ES-I3 (cell line): Measurements from ENCODE around the gene CYBB.

Experiments used
- H3K36me3 ChIP-seq: 2 replicates; pipeline ENCODE4 v1.6.1; 2013; ENCODE audit warnings: mild to moderate bottlenecking, low read length, control low read depth, moderate library complexity; ENCODE audit not compliant: insufficient read depth
- H3K4me1 ChIP-seq: 2 replicates; pipeline ENCODE4 v1.6.1; 2013; ENCODE audit warnings: mild to moderate bottlenecking, control low read depth, low read length; ENCODE audit not compliant: insufficient read depth
- H3K9ac ChIP-seq: 2 replicates; pipeline ENCODE4 v1.6.1; 2013; ENCODE audit warnings: low read depth, mild to moderate bottlenecking, low read length, moderate library complexity
- H3K9me3 ChIP-seq: 2 replicates; pipeline ENCODE4 v1.6.1; 2013; ENCODE audit warnings: mild to moderate bottlenecking, low read length, moderate library complexity; ENCODE audit not compliant: control insufficient read depth, insufficient read depth

The CYBB gene

GRCh38 chrX:37802028-37802427, 22.2 kb downstream of the CYBB start:
- H3K9me3 ChIP-seq = no peaks in the 10 kb centered on the region
- no peaks in the 10 kb centered on the region for H3K36me3 ChIP-seq
- no peaks in the 10 kb centered on the region for H3K4me1 ChIP-seq
- H3K9ac ChIP-seq = no peak overlapping the region

GRCh38 chrX:37803057-37803456, 23.2 kb downstream of the CYBB start:
- H3K9me3 ChIP-seq = no peaks in the 10 kb centered on the region
- no peak overlapping the region for H3K9ac ChIP-seq
- no peaks in the 10 kb centered on the region for H3K4me1 ChIP-seq
- H3K36me3 ChIP-seq = no peaks in the 10 kb centered on the region

DNA sequence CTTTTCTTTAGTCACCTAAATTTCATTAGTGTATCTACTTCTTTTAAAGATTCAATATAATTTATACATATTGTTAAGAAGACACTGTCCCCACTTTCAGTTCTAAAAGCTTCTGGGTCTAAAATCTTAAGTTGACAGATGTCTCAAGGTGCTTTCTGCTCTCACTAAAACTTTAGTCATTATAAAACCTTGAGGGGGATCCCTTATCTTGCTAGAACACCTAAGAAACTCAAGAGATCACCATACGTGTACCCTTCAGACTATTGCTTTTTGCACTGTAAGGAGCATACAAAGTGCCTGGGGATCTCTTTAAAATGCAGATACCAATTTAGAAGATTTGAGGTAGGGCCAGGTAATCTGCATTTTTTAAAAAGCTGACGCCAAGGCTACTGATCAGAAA, 30.1 kb downstream of the CYBB start:
- Histone ChIP-seq H3K4me1 (no peaks in the 10 kb centered on the region), H3K36me3 (no peaks in the 10 kb centered on the region), H3K9me3 (no peaks in the 10 kb centered on the region), H3K9ac (no peak overlapping the region)

DNA sequence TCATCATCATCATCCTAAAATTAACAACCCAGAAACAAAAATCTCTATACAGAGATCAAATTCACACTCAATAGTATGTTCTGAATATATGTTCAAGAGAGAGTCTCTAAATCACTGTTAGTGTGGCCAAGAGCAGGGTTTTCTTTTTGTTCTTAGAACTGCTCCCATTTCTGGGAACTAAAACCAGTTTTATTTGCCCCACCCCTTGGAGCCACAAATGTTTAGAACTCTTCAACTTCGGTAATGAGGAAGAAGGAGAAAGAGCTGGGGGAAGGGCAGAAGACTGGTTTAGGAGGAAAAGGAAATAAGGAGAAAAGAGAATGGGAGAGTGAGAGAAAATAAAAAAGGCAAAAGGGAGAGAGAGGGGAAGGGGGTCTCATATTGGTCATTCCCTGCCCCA, 32.3 kb downstream of the CYBB start:
- H3K9ac ChIP-seq = no peak overlapping the region
- H3K36me3 ChIP-seq = no peaks in the 10 kb centered on the region
- no peaks in the 10 kb centered on the region for H3K9me3 ChIP-seq
- no peaks in the 10 kb centered on the region for H3K4me1 ChIP-seq

DNA sequence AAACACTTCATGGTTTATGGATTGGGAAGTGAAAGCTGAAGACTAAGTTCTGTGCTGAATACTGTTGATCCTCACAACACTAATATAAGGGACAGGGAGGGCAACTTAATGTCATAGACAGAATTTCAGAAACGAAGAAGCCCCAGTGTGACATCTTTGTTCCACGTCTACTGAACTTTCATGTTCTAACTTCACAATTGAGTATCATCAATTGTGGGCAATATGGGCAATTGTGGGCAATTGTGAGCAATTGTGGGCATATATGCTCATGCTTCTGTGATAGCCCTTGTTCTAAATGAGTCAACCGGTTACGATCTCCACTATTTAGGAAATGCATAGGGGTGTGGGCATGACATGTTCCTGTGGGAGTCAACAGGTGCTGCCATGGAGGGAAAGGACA, 33.7 kb downstream of the CYBB start:
- Histone ChIP-seq H3K36me3 (no peaks in the 10 kb centered on the region), H3K9ac (no peak overlapping the region), H3K9me3 (no peaks in the 10 kb centered on the region), H3K4me1 (no peaks in the 10 kb centered on the region)

GRCh38 chrX:37815366-37815765, 35.5 kb downstream of the CYBB start:
- Histone ChIP-seq H3K4me1 (no peaks in the 10 kb centered on the region), H3K9me3 (no peaks in the 10 kb centered on the region), H3K36me3 (no peaks in the 10 kb centered on the region), H3K9ac (no peak overlapping the region)

DNA sequence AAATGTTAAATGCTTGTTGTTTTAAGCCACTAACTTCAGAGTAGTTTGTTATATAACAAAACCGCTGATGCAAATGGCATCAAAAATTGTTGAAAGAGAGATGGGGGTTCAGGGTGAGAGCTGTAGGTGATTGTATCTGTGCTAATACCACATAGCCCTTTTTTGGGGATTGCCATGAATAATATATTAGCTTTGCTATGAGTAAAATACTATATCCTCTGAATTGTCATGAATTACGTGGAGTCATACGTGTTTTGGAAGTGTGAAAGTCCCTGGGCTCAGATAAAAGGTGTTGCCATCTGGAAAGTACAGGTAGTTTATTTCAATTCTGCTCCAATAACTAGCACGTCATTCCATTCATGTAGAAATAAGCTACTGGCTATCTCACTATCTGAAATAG, 36.9 kb downstream of the CYBB start:
- H3K36me3 ChIP-seq = no peaks in the 10 kb centered on the region
- H3K4me1 ChIP-seq = no peaks in the 10 kb centered on the region
- H3K9me3 ChIP-seq = no peaks in the 10 kb centered on the region
- no peak overlapping the region for H3K9ac ChIP-seq

DNA sequence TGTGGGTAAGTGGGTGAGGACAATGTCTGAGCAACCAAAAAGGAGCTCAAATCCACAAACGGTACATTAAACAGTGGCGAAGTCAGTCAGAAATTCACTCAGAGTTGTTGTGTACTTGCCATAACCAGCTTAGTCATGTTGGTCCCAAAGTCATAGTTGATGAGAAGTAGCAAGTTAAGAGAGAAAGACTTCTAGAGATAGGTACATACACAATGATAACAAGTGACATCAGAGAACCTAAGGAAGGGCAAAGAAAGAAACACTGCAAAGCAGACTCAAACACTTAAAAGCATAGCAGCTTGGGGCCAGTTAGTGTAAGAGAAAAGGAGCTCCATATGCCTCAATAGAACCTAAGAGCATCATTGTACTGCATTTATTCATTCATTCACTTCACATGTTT, 37.3 kb downstream of the CYBB start:
- no peaks in the 10 kb centered on the region for H3K4me1 ChIP-seq

GRCh38 chrX:37817579-37817978, 37.7 kb downstream of the CYBB start:
- no peaks in the 10 kb centered on the region for H3K9me3 ChIP-seq
- no peaks in the 10 kb centered on the region for H3K36me3 ChIP-seq
- no peaks in the 10 kb centered on the region for H3K4me1 ChIP-seq
- no peak overlapping the region for H3K9ac ChIP-seq

More for the DNA sequence above, 37.3 kb downstream of the CYBB start:
- Histone ChIP-seq H3K36me3 (no peaks in the 10 kb centered on the region), H3K9ac (no peak overlapping the region), H3K9me3 (no peaks in the 10 kb centered on the region)

DNA sequence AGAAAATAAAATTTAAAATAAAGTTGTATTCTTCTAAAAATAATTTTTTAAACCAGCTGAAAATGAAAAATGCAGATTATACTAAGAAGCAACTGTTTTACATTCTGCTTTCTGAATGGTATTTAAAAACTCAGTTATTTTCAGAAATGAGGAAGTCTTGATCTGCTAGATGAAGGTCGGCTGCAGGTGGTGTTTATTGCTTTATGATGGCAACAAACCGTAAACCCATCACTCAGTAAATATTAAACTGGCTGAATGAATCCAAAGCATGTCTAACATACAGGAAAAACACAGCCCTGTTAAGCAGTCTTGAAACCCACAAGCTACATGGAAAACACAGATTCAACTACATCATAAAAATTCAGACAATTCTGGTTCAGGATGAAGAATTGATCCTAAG, 38.2 kb downstream of the CYBB start:
- H3K9ac ChIP-seq = no peak overlapping the region
- H3K36me3 ChIP-seq = no peaks in the 10 kb centered on the region
- no peaks in the 10 kb centered on the region for H3K4me1 ChIP-seq
- H3K9me3 ChIP-seq = no peaks in the 10 kb centered on the region

GRCh38 chrX:37820646-37821045, 40.8 kb downstream of the CYBB start:
- Histone ChIP-seq H3K9me3 (no peaks in the 10 kb centered on the region), H3K36me3 (no peaks in the 10 kb centered on the region), H3K9ac (no peak overlapping the region), H3K4me1 (peaks cover 3% of the 10 kb centered on the region; the same call in 1 of the 2 replicates)

- H3K9ac ChIP-seq = no peak overlapping the region
- peaks cover 3% of the 10 kb centered on the region; the same call in 1 of the 2 replicates for H3K4me1 ChIP-seq
- H3K9me3 ChIP-seq = no peaks in the 10 kb centered on the region
- H3K36me3 ChIP-seq = no peaks in the 10 kb centered on the region
These were observed 44.8 kb downstream of the CYBB start for GRCh38 chrX:37824491-37825214.

GRCh38 chrX:37825215-37825842, 45.5 kb downstream of the CYBB start:
- H3K4me1 ChIP-seq = peaks cover 3% of the 10 kb centered on the region; the same call in 1 of the 2 replicates
- no peaks in the 10 kb centered on the region for H3K9me3 ChIP-seq
- no peaks in the 10 kb centered on the region for H3K36me3 ChIP-seq
- no peak overlapping the region for H3K9ac ChIP-seq

DNA sequence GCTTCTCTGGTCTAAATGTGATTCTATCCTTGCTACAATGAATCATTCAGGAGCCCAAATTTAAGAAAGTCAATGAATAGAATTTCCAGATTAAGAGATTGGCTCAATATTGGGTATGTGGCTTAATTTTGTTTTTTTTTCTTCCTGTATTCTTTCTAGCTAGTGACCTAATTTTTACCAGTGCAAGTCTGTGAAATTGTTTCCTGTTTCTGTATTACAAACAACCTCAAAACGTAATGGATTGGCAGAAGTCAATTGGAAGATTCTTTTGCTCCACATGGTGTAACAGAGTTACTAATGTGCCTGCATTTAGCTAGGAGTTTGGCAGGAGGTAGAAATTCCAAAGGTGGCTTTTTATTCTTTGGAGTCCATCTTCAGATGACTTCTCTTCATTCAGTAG, 49.9 kb downstream of the CYBB start:
- peaks cover 3% of the 10 kb centered on the region; the same call in 1 of the 2 replicates for H3K4me1 ChIP-seq
- H3K9ac ChIP-seq = no peak overlapping the region

DNA sequence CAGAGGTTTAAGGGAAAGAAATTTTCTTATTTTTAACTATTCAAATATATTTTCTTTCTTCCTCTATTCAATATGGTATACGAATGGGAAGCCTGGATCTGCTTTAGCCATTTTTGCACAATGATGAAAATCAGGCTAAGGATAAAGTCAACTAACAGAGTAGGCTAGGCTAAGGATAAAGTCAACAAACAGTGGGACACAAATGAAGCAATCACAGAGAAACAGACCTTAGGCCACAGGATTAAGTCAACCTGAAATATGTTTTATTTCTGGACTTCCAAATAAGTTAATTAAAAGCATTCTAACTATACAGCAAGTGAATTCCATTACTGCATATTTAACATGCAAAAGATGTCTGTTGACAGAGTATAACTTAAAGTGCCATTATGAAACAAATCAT, 50.5 kb downstream of the CYBB start:
- Histone ChIP-seq H3K9ac (no peak overlapping the region), H3K9me3 (no peaks in the 10 kb centered on the region), H3K36me3 (no peaks in the 10 kb centered on the region), H3K4me1 (no peaks in the 10 kb centered on the region)

More for the DNA sequence above, 49.9 kb downstream of the CYBB start:
- Histone ChIP-seq H3K9me3 (no peaks in the 10 kb centered on the region), H3K36me3 (no peaks in the 10 kb centered on the region)
